Stimulated activated CD8-positive, alpha-beta memory T cell treated with anti-CD3 and anti-CD28 coated beads, Interleukin-15, amount 100 ng/mL, for 24 hours (primary cell): ENCODE measurements around the gene DGKD.

Source experiments
- DNase-seq: peaks from one replicate; pipeline ENCODE4 v3.0.0-alpha.2; 2020; ENCODE audit warnings: low read depth

The DGKD gene

GRCh38 chr2:233501198-233502076 lies 147.1 kb downstream of the DGKD start:
- no peak for DNase-seq

GRCh38 chr2:233503481-233503880 lies 149.2 kb downstream of the DGKD start:
- no peak for DNase-seq

- no peak for DNase-seq
Observed at GRCh38 chr2:233503947-233504637, 149.8 kb downstream of the DGKD start.

GRCh38 chr2:233513953-233514655 lies 159.8 kb downstream of the DGKD start:
- DNase-seq: no peak

GRCh38 chr2:233519787-233520611 lies 165.7 kb downstream of the DGKD start:
- DNase-seq: no peak
